Liver (tissue), 3 donors: ENCODE data around the gene PFKFB3.

Source experiments
- CTCF ChIP-seq: fragments of 150-350 bp; IDR thresholded peaks from 2 replicates; pipeline ENCODE4 v1.5.1; 2017; ENCODE audit warnings: improper control_type of control experiment, low read depth, low read length; ENCODE audit not compliant: missing input control
- EGR1 ChIP-seq, 2 donors: IDR thresholded peaks; 2 replicates each; pipeline ENCODE4 v1.6.1; 2016 to 2018; ENCODE audit warnings: antibody characterized with exemption in 2 of 2, low read depth in 2 of 2
- MAX ChIP-seq: IDR thresholded peaks from 2 replicates; pipeline ENCODE4 v1.6.1; 2016; ENCODE audit warnings: antibody characterized with exemption
- RAD21 ChIP-seq, 2 donors: IDR thresholded peaks; 2 replicates each; pipeline ENCODE4 v1.6.1; 2016; ENCODE audit warnings: antibody characterized with exemption in 2 of 2, mild to moderate bottlenecking in 2 of 2
- RXRA ChIP-seq, 2 donors: IDR thresholded peaks; 2 replicates each; pipeline ENCODE4 v1.6.1; 2017 to 2018; ENCODE audit warnings: antibody characterized with exemption in 2 of 2, mild to moderate bottlenecking in 1 of 2
- TAF1 ChIP-seq: conservative IDR thresholded peaks from 2 replicates; pipeline ENCODE4 v1.6.1; 2016; ENCODE audit warnings: antibody characterized with exemption, mild to moderate bottlenecking
- YY1 ChIP-seq: IDR thresholded peaks from 2 replicates; pipeline ENCODE4 v1.6.1; 2016; ENCODE audit warnings: antibody characterized with exemption, mild to moderate bottlenecking
- donor health status: healthy.
- donor health status: healthy.

GRCh38 chr10:6270951-6271350, 68.2 kb downstream of the PFKFB3 start:
- no peak for TF ChIP-seq MAX
- TF ChIP-seq YY1, result no peak
- TF ChIP-seq CTCF, result no peak
- no peak for TF ChIP-seq TAF1
- no peak for TF ChIP-seq EGR1 (IDR thresholded peaks at IDR 0.05; ENCODE audit: low read depth in 2 of 2)
- no peak for TF ChIP-seq RXRA (IDR thresholded peaks at IDR 0.05)
- TF ChIP-seq RAD21 (IDR thresholded peaks at IDR 0.05), result no peak
